HG03460 (cell line): ENCODE data around the gene ONECUT2.
"Not testable (repeated sequence)": the region's sequence is repeated elsewhere in the genome, so short reads cannot be mapped to it uniquely, and the experiment has no call there.

Experiments
- ATAC-seq: cut with Tn5 transposase; IDR thresholded peaks from one replicate; pipeline ENCODE4 v1.9.1; 2021; ENCODE audit not compliant: unreplicated experiment

The ONECUT2 gene

GRCh38 chr18:57445488-57446319, 10.5 kb downstream of the ONECUT2 start:
- no peak for ATAC-seq

GRCh38 chr18:57446322-57446721, 11.1 kb downstream of the ONECUT2 start:
- no peak for ATAC-seq

- no peak for ATAC-seq
Measured at GRCh38 chr18:57447154-57447621, 12.0 kb downstream of the ONECUT2 start.

- ATAC-seq: no peak
Measured at GRCh38 chr18:57455576-57456129, 20.5 kb downstream of the ONECUT2 start.

- ATAC-seq: no peak
Measured at GRCh38 chr18:57461652-57462269, 26.6 kb downstream of the ONECUT2 start.

- no peak for ATAC-seq
Measured at GRCh38 chr18:57466307-57466706, 31.1 kb downstream of the ONECUT2 start.

- ATAC-seq: no peak
Measured at GRCh38 chr18:57466745-57467409, 31.7 kb downstream of the ONECUT2 start.

- ATAC-seq: no peak
Measured at GRCh38 chr18:57469884-57470283, 34.7 kb downstream of the ONECUT2 start.

GRCh38 chr18:57475408-57475807, 40.2 kb downstream of the ONECUT2 start:
- no peak for ATAC-seq

GRCh38 chr18:57475903-57476302, 40.7 kb downstream of the ONECUT2 start:
- no peak for ATAC-seq

- ATAC-seq: no peak
Measured at GRCh38 chr18:57480733-57481132, 45.6 kb downstream of the ONECUT2 start.

- no peak for ATAC-seq
Measured at GRCh38 chr18:57497372-57498294, 62.5 kb downstream of the ONECUT2 start.

- ATAC-seq: no peak
Measured at GRCh38 chr18:57498682-57499256, 63.6 kb downstream of the ONECUT2 start.

GRCh38 chr18:57502624-57503023, 67.5 kb downstream of the ONECUT2 start:
- ATAC-seq: no peak

GRCh38 chr18:57505231-57505630, 70.1 kb downstream of the ONECUT2 start:
- ATAC-seq: no peak

- ATAC-seq: no peak
Measured at GRCh38 chr18:57516056-57516455, 80.9 kb downstream of the ONECUT2 start.

GRCh38 chr18:57518533-57518932, 83.4 kb downstream of the ONECUT2 start:
- ATAC-seq: no peak

- ATAC-seq: no peak
Measured at GRCh38 chr18:57519668-57520424, 84.7 kb downstream of the ONECUT2 start.

- not testable (repeated sequence) for ATAC-seq
Measured at GRCh38 chr18:57522348-57522747, 87.2 kb downstream of the ONECUT2 start.
